Heart left ventricle (tissue), 16 donors: ENCODE data around the gene SRPK2. TPM values are rescaled to one million over a fixed set of nuclear protein-coding genes. Genes with fewer than 3 reads are reported as not detected.
A peak's percentile ranks its signal among the peaks of the same experiment; 100 is the strongest.

Experiments
- ATAC-seq, 4 donors: fragments of 200-7000 bp; cut with Tn5 transposase; one replicate each; pipeline ENCODE4 v1.9.1; 2020 to 2022; ENCODE audit warnings: moderate library complexity in 4 of 4, mild to moderate bottlenecking in 3 of 4, moderate number of reproducible peaks in 1 of 4
- DNase-seq, 5 donors: peaks; one replicate each; pipeline ENCODE4 v3.0.0-alpha.2; 2020
- H3K27ac ChIP-seq, 12 donors: fragments of 200-600 bp; sonication (generic) in 4 of 12; one replicate each; pipeline versions ENCODE4 v1.5.0 to v1.8.0; 2016 to 2022; ENCODE audit warnings: mild to moderate bottlenecking in 2 of 12
- H3K27me3 ChIP-seq, 9 donors: fragments of 200-600 bp; sonication (generic) in 2 of 9; one replicate each; pipeline versions ENCODE4 v1.5.1 to v1.8.0; 2016 to 2022; ENCODE audit warnings: mild to moderate bottlenecking in 3 of 9
- H3K36me3 ChIP-seq, 9 donors: fragments of 200-600 bp; sonication (generic) in 2 of 9; one replicate each; pipeline versions ENCODE4 v1.5.0 to v1.8.0; 2018 to 2022; ENCODE audit warnings: mild to moderate bottlenecking in 2 of 9
- H3K4me1 ChIP-seq, 12 donors: fragments of 200-600 bp; sonication (generic) in 4 of 12; one replicate each; pipeline versions ENCODE4 v1.5.0 to v1.8.0; 2016 to 2022; ENCODE audit warnings: mild to moderate bottlenecking in 3 of 12
- H3K4me3 ChIP-seq, 12 donors: fragments of 200-600 bp; sonication (generic) in 4 of 12; one replicate each; pipeline versions ENCODE4 v1.5.0 to v1.8.0; 2017 to 2022; ENCODE audit warnings: mild to moderate bottlenecking in 9 of 12, moderate library complexity in 4 of 12
- H3K9me3 ChIP-seq, 12 donors: fragments of 200-600 bp; sonication (generic) in 4 of 12; one replicate each; pipeline versions ENCODE4 v1.5.0 to v1.8.0; 2016 to 2022; ENCODE audit warnings: mild to moderate bottlenecking in 1 of 12
- POLR2A ChIP-seq, 2 donors: fragments of 450-650 bp; IDR thresholded peaks; one replicate each; pipeline ENCODE4 v1.6.1; 2017; ENCODE audit warnings: antibody characterized with exemption in 2 of 2, mild to moderate bottlenecking in 2 of 2, moderate library complexity in 2 of 2
- WGBS, 4 donors: extraction: QIAGEN DNeasy Blood & Tissue Kit in 2 of 4; methylation state at CpG; one replicate each; pipeline versions ENCODE4 v1.1.5 to v1.1.7; 2013 to 2018; 5-methylcytosine and 5-hydroxymethylcytosine counted together
- intact Hi-C, 10 donors: fragments of 100-400 bp; cut with DNase I; formaldehyde crosslinking; loops; one replicate each; pipeline versions ENCODE4 v1.11.1 to v1.14.2; 2022
- polyA plus RNA-seq, 2 donors: library from polyadenylated mRNA; stranded (reverse); fragments of 200-250 nt; gene quantifications; one replicate each; pipeline ENCODE4 v1.2.3, GENCODE V29; 2013
- total RNA-seq, 9 donors: library from RNA; depleted of rRNA in 2 of 9; stranded (reverse); fragments of >200 nt in 2 of 9; fragmentation: NEBNext Ultra II Directional in 3 of 9; extraction: Animal tissue kit (Norgen Biotek cat#: 25700) in 3 of 9; gene quantifications; one replicate each; pipeline versions ENCODE4 v1.1.0 to v1.2.4, GENCODE V29; 2016 to 2023
- TF ChIP-seq, protein P1 (sequence below), 12 donors: fragments of 200-600 bp; sonication (generic) in 4 of 12; IDR thresholded peaks; one replicate each; pipeline versions ENCODE4 v1.5.0 to v1.8.0; 2018 to 2022; ENCODE audit warnings: antibody characterized with exemption in 12 of 12, mild to moderate bottlenecking in 5 of 12
- donor health status: ischemic (EF 13 %, LVEDD 7.1; RV severe dilation, severe dysfunction).
- donor health status: healthy with polysubstance abuse.
- donor health status: DM: no; HTN: yes; CAD: no.
- donor health status: DM: no; HTN: no; CAD: no.
- donor health status: ischemic (EF 25% LVEDD 6.9; RV normal size, moderate dysfunction).
- donor health status: ischemic (EF 25% LVEDD 5.7; RV mildly dilated, moderate dysfunction).
- donor health status: healthy.
- donor health status: DM: yes; HTN: yes; CAD: no.
- donor health status: ischemic (EF 35%, LVEDD 5.7; RV mildly dilated, moderate dysfunction).
- donor health status: nonischemic (EF 11% LVEDD 7.7; RV severe dilation, severe dysfunction).
- donor health status: DM: yes; HTN: yes; CAD: no.
- donor health status: PGD.
- donor health status: ischemic (EF 29% LVEDD 5.4; RV normal size, mild dysfunction).
- donor health status: nonischemic (EF 23%, LVEDD 6.1; RV moderate dilation, normal function).

SRPK2 gene
- total and polyA plus RNA-seq, 11 donors = 8.6 to 42.4 (median 33.5) TPM

DNA sequence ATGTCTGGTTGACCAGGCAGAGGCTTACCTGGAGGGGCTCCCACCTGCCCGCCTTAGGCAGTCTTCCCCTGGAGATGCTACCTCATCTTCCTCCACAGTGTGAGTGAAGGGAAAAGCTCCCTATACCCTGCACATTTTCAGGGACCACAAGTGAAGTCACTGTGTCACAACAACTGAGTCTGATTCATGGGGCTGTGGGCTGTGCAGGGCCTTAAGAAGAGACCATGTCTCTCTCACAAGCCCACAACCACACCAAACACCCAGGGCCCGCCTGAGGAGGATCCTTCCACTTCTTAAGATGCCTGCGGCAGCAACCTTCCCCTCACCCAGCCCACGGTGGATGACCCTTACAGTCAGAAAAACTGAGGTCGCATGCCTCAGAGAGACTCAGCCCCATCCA is 256.4 kb downstream of the SRPK2 start:
- Histone ChIP-seq H3K27me3 (no peaks in the 10 kb centered on the region), H3K36me3 (peaks cover 0 to 33% (median 17%) of the 10 kb centered on the region in 9 donors), H3K4me3 (no peak overlapping the region), H3K4me1 (peaks cover 0 to 27% (median 6%) of the 10 kb centered on the region in 12 donors), H3K27ac (no peak overlapping the region), H3K9me3 (no peaks in the 10 kb centered on the region)
- ATAC-seq (no peak), DNase-seq (no peak)
- intact Hi-C loops = no loop called here
- TF ChIP-seq, protein P1, sequence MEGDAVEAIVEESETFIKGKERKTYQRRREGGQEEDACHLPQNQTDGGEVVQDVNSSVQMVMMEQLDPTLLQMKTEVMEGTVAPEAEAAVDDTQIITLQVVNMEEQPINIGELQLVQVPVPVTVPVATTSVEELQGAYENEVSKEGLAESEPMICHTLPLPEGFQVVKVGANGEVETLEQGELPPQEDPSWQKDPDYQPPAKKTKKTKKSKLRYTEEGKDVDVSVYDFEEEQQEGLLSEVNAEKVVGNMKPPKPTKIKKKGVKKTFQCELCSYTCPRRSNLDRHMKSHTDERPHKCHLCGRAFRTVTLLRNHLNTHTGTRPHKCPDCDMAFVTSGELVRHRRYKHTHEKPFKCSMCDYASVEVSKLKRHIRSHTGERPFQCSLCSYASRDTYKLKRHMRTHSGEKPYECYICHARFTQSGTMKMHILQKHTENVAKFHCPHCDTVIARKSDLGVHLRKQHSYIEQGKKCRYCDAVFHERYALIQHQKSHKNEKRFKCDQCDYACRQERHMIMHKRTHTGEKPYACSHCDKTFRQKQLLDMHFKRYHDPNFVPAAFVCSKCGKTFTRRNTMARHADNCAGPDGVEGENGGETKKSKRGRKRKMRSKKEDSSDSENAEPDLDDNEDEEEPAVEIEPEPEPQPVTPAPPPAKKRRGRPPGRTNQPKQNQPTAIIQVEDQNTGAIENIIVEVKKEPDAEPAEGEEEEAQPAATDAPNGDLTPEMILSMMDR (IDR thresholded peaks at IDR 0.05) = no peak
- 92 to 98% (median 96%) methylated on average over 5 of the region's 5 CpGs for WGBS, 4 donors

DNA sequence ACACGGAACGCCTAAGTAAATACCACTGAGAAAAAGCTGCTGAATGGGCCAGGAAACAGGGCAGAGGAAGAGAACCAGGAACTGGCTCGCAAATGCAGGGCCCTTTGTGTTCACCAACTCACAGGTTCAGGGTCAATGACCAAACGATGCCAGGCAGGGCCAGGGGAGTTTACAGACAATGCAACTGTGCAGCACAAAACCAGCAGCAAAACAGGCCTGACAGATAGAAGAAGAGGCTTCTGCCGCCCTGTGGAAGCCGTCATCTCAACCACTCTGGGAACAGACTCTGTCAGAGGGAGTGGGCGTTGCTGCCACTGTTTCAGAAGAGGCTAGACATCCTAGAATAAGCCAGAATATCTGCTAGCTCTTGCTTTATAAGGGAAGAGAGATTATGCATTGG is 256.8 kb downstream of the SRPK2 start:
- no peak overlapping the region for H3K27ac ChIP-seq
- H3K4me1 ChIP-seq = peaks cover 0 to 23% (median 6%) of the 10 kb centered on the region in 12 donors
- TF ChIP-seq POLR2A (IDR thresholded peaks at IDR 0.05) = no peak
- TF ChIP-seq, protein P1 (IDR thresholded peaks at IDR 0.05) = no peak
- H3K4me3 ChIP-seq = no peak overlapping the region
- no peak for ATAC-seq
- no peaks in the 10 kb centered on the region for H3K9me3 ChIP-seq
- intact Hi-C loops = no loop called here
- 82 to 90% (median 89%) methylated on average over 7 of the region's 7 CpGs for WGBS, 4 donors
- no peak for DNase-seq
- H3K27me3 ChIP-seq = no peaks in the 10 kb centered on the region
- peaks cover 0 to 35% (median 17%) of the 10 kb centered on the region in 9 donors for H3K36me3 ChIP-seq

DNA sequence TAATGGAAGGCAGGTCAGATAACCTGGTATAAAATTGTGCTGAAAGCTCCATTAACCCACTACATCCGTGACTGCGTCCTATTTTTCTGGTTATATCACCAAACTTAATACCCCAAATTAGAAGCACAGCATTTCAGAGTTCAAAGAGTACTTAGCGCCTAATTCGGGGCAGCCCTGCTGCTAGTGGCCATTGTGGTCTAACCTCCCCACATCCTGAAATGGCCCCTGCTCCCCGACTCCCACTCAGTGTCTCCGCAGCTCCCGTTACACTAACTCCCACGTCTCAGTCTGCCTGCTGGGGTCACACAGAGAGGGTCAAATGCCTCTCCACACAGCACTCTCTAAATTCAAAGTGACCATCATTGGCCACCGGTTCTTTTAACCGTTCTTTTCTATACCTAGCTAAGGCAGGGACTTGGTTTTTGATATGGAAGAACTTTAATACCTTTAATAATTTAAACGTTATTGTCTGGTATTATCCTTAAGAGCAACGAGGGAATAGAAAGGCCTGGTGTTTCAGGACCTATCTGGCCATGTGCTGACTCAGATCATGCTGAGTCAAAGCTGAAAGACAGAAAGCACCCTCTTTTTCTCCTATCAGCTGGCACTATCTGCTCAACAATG is 257.6 kb downstream of the SRPK2 start:
- no peak overlapping the region for H3K27ac ChIP-seq
- ATAC-seq = no peak
- WGBS, 4 donors = 88 to 92% (median 89%) methylated on average over 12 of the region's 12 CpGs
- no peak for TF ChIP-seq POLR2A (IDR thresholded peaks at IDR 0.05)
- TF ChIP-seq, protein P1 (IDR thresholded peaks at IDR 0.05) = no peak
- peaks cover 0 to 38% (median 19%) of the 10 kb centered on the region in 9 donors for H3K36me3 ChIP-seq
- no peak for DNase-seq
- H3K27me3 ChIP-seq = no peaks in the 10 kb centered on the region
- H3K4me3 ChIP-seq = no peak overlapping the region
- peaks cover 0 to 17% (median 2%) of the 10 kb centered on the region in 12 donors for H3K4me1 ChIP-seq
- intact Hi-C loops = no loop called here
- no peaks in the 10 kb centered on the region for H3K9me3 ChIP-seq

DNA sequence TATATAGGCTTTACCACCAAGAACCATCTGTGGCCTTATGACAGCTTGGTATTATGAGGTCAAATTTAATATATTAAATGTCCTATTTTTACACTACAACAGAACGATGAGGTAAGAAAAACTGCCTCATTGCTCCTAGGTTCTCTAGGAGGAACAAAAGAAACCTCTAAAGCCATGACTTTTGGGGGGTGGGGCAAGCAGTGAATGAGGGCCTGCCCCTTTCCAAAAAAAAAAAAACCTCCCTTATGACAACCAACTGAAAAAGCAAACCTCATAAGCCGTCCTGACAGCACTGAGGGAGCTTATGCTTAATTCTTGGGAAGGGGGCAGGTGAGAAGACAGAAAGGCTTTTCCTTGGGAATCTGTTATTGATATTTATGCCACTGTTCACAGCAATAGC is 258.1 kb downstream of the SRPK2 start:
- Histone ChIP-seq H3K4me1 (peaks cover 0 to 16% (median 2%) of the 10 kb centered on the region in 12 donors), H3K27ac (peak overlapping the region in 3 of 12 donors; percentile 8 to 36 (median 14)), H3K9me3 (no peaks in the 10 kb centered on the region), H3K27me3 (no peaks in the 10 kb centered on the region), H3K4me3 (no peak overlapping the region), H3K36me3 (peaks cover 0 to 44% (median 25%) of the 10 kb centered on the region in 9 donors)
- TF ChIP-seq, protein P1 (IDR thresholded peaks at IDR 0.05) = no peak
- TF ChIP-seq POLR2A (IDR thresholded peaks at IDR 0.05) = no peak
- DNase-seq (no peak), ATAC-seq (no peak)
- 73 to 83% (median 82%) methylated on average over 2 of the region's 2 CpGs for WGBS, 4 donors
- intact Hi-C loops = no loop called here
